HepG2 (cell line): ENCODE measurements around the gene MMAA. TPM values are rescaled to one million over a fixed set of nuclear protein-coding genes. Genes with fewer than 3 reads are reported as not detected.
A peak's percentile ranks its signal among the peaks of the same experiment; 100 is the strongest.

Experiments
- E2F2 ChIP-seq: sonication (generic); formaldehyde crosslinking; IDR thresholded peaks from 2 replicates; pipeline ENCODE4 v1.4.0; 2020; ENCODE audit warnings: missing genetic modification reagents, borderline replicate concordance
- HDAC1 ChIP-seq: sonication (generic); formaldehyde crosslinking; IDR thresholded peaks from 2 replicates; pipeline ENCODE4 v1.5.1; 2020; ENCODE audit warnings: mild to moderate bottlenecking, missing genetic modification reagents
- HDAC2 ChIP-seq: sonication (generic); formaldehyde crosslinking; IDR thresholded peaks from 2 replicates; pipeline ENCODE4 v1.4.0; 2020; ENCODE audit warnings: missing genetic modification reagents
- KLF13 ChIP-seq: sonication (generic); formaldehyde crosslinking; IDR thresholded peaks from 2 replicates; pipeline ENCODE4 v1.4.0; 2020; ENCODE audit warnings: mild to moderate bottlenecking, missing genetic modification reagents
- REPIN1 ChIP-seq: sonication (generic); formaldehyde crosslinking; IDR thresholded peaks from 2 replicates; pipeline ENCODE4 v1.8.0; 2022; ENCODE audit warnings: missing genetic modification reagents, low read depth, mild to moderate bottlenecking, borderline replicate concordance
- SIN3A ChIP-seq: IDR thresholded peaks from 2 replicates; pipeline ENCODE4 v1.6.1; 2011; ENCODE audit warnings: low read depth, mild to moderate bottlenecking, control low read depth, low read length, borderline replicate concordance
- SMARCC2 ChIP-seq: fragments of 450-650 bp; IDR thresholded peaks from 2 replicates; pipeline ENCODE4 v1.6.1; 2017; ENCODE audit warnings: antibody characterized with exemption, mild to moderate bottlenecking
- THAP9 ChIP-seq: sonication (generic); formaldehyde crosslinking; IDR thresholded peaks from 2 replicates; pipeline ENCODE4; 2020; ENCODE audit warnings: missing genetic modification reagents, mild to moderate bottlenecking, borderline replicate concordance
- THYN1 ChIP-seq: sonication (generic); formaldehyde crosslinking; IDR thresholded peaks from 2 replicates; pipeline ENCODE4 v1.8.1; 2023; ENCODE audit warnings: low read depth, mild to moderate bottlenecking, moderate library complexity, missing genetic modification reagents, borderline replicate concordance
- TIGD3 ChIP-seq: sonication (generic); formaldehyde crosslinking; IDR thresholded peaks from 2 replicates; pipeline ENCODE4 v1.5.1; 2020; ENCODE audit warnings: mild to moderate bottlenecking, missing genetic modification reagents, borderline replicate concordance
- ZBTB38 ChIP-seq: sonication (generic); formaldehyde crosslinking; IDR thresholded peaks from 2 replicates; pipeline ENCODE4 v1.5.1; 2020; ENCODE audit warnings: mild to moderate bottlenecking, missing genetic modification reagents
- ZNF263 ChIP-seq: sonication (generic); formaldehyde crosslinking; IDR thresholded peaks from 2 replicates; pipeline ENCODE4 v1.4.0; 2020; ENCODE audit warnings: missing genetic modification reagents
- ZNF275 ChIP-seq: sonication (generic); formaldehyde crosslinking; IDR thresholded peaks from 2 replicates; pipeline ENCODE4 v1.8.0; 2022; ENCODE audit warnings: missing genetic modification reagents, mild to moderate bottlenecking, inconsistent platforms, borderline replicate concordance
- ZNF335 ChIP-seq: sonication (generic); formaldehyde crosslinking; IDR thresholded peaks from 2 replicates; pipeline ENCODE4 v1.4.0; 2020; ENCODE audit warnings: missing genetic modification reagents
- ZNF556 ChIP-seq: sonication (generic); formaldehyde crosslinking; IDR thresholded peaks from 2 replicates; pipeline ENCODE4 v1.4.0; 2020; ENCODE audit warnings: mild to moderate bottlenecking, missing genetic modification reagents, borderline replicate concordance
- ZNF784 ChIP-seq: sonication (generic); formaldehyde crosslinking; IDR thresholded peaks from 2 replicates; pipeline ENCODE4 v1.5.1; 2020; ENCODE audit warnings: missing genetic modification reagents, mild to moderate bottlenecking, borderline replicate concordance
- ZNF788 ChIP-seq: sonication (generic); formaldehyde crosslinking; IDR thresholded peaks from 2 replicates; pipeline ENCODE4 v1.5.0; 2020; ENCODE audit warnings: mild to moderate bottlenecking, missing genetic modification reagents, borderline replicate concordance
- polyA plus RNA-seq, 8 experiments: library from polyadenylated mRNA; depleted of rRNA in 3 of 8; stranded (reverse) in 7 of 8; unstranded in 1 of 8; fragments of >200 nt; fragmentation: Illumina TruSeq in 4 of 8; extraction: Trizol in 4 of 8; gene quantifications; 2 replicates each; pipeline versions ENCODE4 v1.2.1 to v1.2.3, GENCODE V29; 2011 to 2016; ENCODE audit warnings: low read depth in 4 of 8, missing spikeins in 1 of 8, mixed read lengths in 1 of 8; ENCODE audit not compliant: insufficient read depth in 1 of 8
- total RNA-seq, 5 experiments: library from RNA; depleted of rRNA; stranded (reverse); fragments of >200 nt; fragmentation: Illumina TruSeq; extraction: Trizol; gene quantifications; 2 replicates each; pipeline ENCODE4 v1.2.3, GENCODE V29; 2016; ENCODE audit warnings: low read depth in 1 of 5
- TF ChIP-seq, protein P1 (sequence below): sonication (generic); formaldehyde crosslinking; IDR thresholded peaks from 2 replicates; pipeline ENCODE4 v1.8.0; 2022; ENCODE audit warnings: mild to moderate bottlenecking, missing genetic modification reagents, borderline replicate concordance

The MMAA gene
- total and polyA plus RNA-seq, 2 of the 13 experiments (the other 11 are each of a cell fraction or from before 2014, with no cell fraction given) = 1.3 to 2.8 TPM

DNA sequence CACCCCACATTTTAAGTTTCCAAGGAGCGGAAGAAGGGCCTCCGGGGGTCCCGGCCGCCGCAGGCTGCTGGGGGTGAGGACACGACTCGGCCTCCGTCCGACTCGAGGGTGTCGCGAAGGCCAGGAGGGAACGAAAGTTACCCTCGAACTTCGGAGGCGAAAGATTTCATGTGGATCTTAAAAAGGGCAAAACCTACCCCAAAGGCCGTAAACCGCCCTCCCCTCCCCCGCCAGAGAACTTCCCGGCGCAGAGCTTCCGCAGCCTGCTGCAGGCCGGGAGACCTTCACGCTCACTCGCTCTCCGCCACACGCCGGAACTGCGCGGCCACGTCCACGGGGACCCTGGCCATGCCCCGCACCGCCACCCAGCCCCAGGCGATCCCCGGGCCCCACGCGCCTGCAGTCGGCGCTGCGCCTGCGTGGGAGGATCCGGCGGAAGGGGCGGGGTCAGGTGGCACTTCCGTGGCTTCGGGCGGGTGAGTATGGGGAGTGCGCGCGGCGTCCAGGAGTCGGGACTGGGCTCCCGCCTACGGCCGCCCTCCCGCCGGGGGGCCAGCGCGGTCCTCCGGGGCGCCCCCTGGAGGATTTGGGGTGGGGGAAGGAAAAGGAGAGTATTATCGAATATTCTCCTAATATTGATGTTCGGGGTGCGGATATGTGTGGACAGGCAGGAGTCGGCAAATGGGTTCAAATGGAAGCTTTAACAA lies at the start of gene MMAA (continued):
- TF ChIP-seq SMARCC2 = no peak
- TF ChIP-seq ZBTB38 (CRISPR knock-in tag) = peak; percentile 90
- peak; percentile 84; the same call in 1 of the 2 replicates for TF ChIP-seq THAP9 (CRISPR knock-in tag)
- TF ChIP-seq ZNF335 (CRISPR knock-in tag) = no peak
- TF ChIP-seq, protein P1, sequence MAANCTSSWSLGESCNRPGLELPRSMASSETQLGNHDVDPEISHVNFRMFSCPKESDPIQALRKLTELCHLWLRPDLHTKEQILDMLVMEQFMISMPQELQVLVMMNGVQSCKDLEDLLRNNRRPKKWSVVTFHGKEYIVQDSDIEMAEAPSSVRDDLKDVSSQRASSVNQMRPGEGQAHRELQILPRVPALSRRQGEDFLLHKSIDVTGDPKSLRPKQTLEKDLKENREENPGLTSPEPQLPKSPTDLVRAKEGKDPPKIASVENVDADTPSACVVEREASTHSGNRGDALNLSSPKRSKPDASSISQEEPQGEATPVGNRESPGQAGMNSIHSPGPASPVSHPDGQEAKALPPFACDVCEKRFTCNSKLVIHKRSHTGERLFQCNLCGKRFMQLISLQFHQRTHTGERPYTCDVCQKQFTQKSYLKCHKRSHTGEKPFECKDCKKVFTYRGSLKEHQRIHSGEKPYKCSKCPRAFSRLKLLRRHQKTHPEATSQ (CRISPR knock-in tag) = no peak
- TF ChIP-seq KLF13 (CRISPR knock-in tag) = 0 out of 2 replicates have a peak, but pooled peaks have one; percentile 27
- peak; percentile 65; the same call in 1 of the 2 replicates for TF ChIP-seq ZNF556
- TF ChIP-seq REPIN1 = peak; percentile 98
- peak; percentile 85 for TF ChIP-seq HDAC2 (CRISPR knock-in tag)
- no peak for TF ChIP-seq E2F2
- TF ChIP-seq ZNF263 (CRISPR knock-in tag) = no peak
- no peak for TF ChIP-seq ZNF275 (CRISPR knock-in tag)
- TF ChIP-seq SIN3A = peak; percentile 59; the same call in 1 of the 2 replicates
- TF ChIP-seq ZNF784 (CRISPR knock-in tag) = peak; percentile 92
- TF ChIP-seq THYN1 = 0 out of 2 replicates have a peak, but pooled peaks have one; percentile 26
- TF ChIP-seq TIGD3 (CRISPR knock-in tag) = peak; percentile 74; the same call in 1 of the 2 replicates
- peak; percentile 95 for TF ChIP-seq HDAC1 (CRISPR knock-in tag)
- peak; percentile 92 for TF ChIP-seq ZNF788
